ENCODE results near the gene KLHDC3. TPM values are rescaled to one million over a fixed set of nuclear protein-coding genes. Genes with fewer than 3 reads are reported as not detected.

The KLHDC3 gene
- total and polyA plus RNA-seq, 10 of the 15 experiments (the other 5 are each of a cell fraction or from before 2014, with no cell fraction given) = 2.4 to 102 (median 55.4) TPM

DNA sequence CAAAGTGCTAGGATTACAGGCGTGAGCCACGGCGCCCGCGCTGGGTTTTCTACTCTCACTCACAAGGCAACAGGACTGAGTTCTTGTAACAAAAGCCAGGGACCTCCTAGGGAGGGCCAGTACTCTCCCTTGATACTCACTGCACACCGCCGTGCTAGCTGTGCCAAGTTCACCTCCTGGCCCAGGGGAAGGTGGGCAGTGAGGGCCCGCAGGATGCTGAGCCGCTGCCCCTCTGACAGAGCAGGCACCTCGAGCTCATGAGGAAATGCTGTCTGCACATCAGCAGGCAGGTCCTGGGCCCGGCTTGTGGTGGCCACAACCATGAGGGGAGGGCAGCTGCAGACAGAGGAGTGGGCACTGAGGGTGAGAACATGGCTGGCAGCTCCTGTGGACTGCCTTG lies 46.8 kb upstream of the KLHDC3 start (continued):
- no peak for TF ChIP-seq ZBTB4 (CRISPR knock-in tag; IDR thresholded peaks at IDR 0.05)
- no peak for TF ChIP-seq EZH2 (IDR thresholded peaks at IDR 0.05; ENCODE audit: borderline replicate concordance, control insufficient read depth, low read depth, low read length)
- no peak for TF ChIP-seq NFIC (IDR thresholded peaks at IDR 0.05; ENCODE audit: low read depth, low read length)
- no peak for TF ChIP-seq IRF5 (IDR thresholded peaks at IDR 0.05; ENCODE audit: borderline replicate concordance)

GRCh38 chr6:42968126-42968701 lies 45.8 kb upstream of the KLHDC3 start:
- no peaks in the 10 kb centered on the region for H3K9me3 ChIP-seq (replicated peaks; ENCODE audit: control insufficient read depth, insufficient read depth, low read length)
- no TSS peak for BruUV-seq (replicated peaks)
- H3K27ac ChIP-seq (ENCODE audit: control insufficient read depth, insufficient read depth) = no peak overlapping the region
- H3K36me3 ChIP-seq (ENCODE audit: control insufficient read depth in 2 of 2, insufficient read depth in 2 of 2, low read length in 1 of 2) = no peaks in the 10 kb centered on the region; a peak in 3 of 4 replicates
- RAD21 ChIA-PET (ENCODE audit: unreplicated experiment) = no interaction called here
- H3K9ac ChIP-seq (ENCODE audit: control insufficient read depth, insufficient read depth, low read length) = no peak overlapping the region
- no peaks in the 10 kb centered on the region for H3K4me1 ChIP-seq (ENCODE audit: control insufficient read depth, insufficient read depth, low read length)
- in situ Hi-C loops (cut with MboI) (no loop called here), intact Hi-C loops (cut with micrococcal nuclease; ENCODE audit: unreplicated experiment) (no loop called here)
- SMC1A ChIA-PET (ENCODE audit: uncharacterized antibody, unreplicated experiment) = interaction anchor here (1.3 kb wide), 1 partner anchor 16 kb away, joined by 3 read pairs; the partner anchor contains the start of gene PPP2R5D
- 98% methylated on average over 8 of the region's 12 CpGs for WGBS (ENCODE audit: insufficient coverage, insufficient replicate concordance, low lambda C conversion rate, missing lambda C conversion rate)
- no peak for ATAC-seq
- no peak overlapping the region for H3K4me3 ChIP-seq
- POLR2A ChIA-PET = interaction anchor here (0.5 kb wide), 1 partner anchor 54 kb away, joined by 6 read pairs; no protein-coding TSS in a partner anchor
- H3K27me3 ChIP-seq (replicated peaks in 1 of 2; ENCODE audit: control insufficient read depth in 2 of 2, insufficient read depth in 2 of 2, low read length in 1 of 2) = no peaks in the 10 kb centered on the region
- H4K20me1 ChIP-seq (ENCODE audit: control insufficient read depth, insufficient read depth) = no peaks in the 10 kb centered on the region
- no peak overlapping the region for H3K4me2 ChIP-seq (ENCODE audit: control insufficient read depth, insufficient read depth)
- H3K79me2 ChIP-seq (ENCODE audit: control insufficient read depth, insufficient read depth, low read length) = no peaks in the 10 kb centered on the region
- no peak overlapping the region for H2AFZ ChIP-seq (ENCODE audit: control insufficient read depth, low read depth, low read length)
- DNase-seq (ENCODE audit: low read depth, low spot score) = no peak
- CTCF ChIA-PET = interaction anchor here (1.1 kb wide), 1 partner anchor 67 kb away, joined by 4 read pairs; no protein-coding TSS in a partner anchor
- no peak for FAIRE-seq
- TF ChIP-seq NRF1 (conservative IDR thresholded peaks at IDR 0.05; ENCODE audit: low read depth, low read length) = no peak
- TF ChIP-seq, protein P1, sequence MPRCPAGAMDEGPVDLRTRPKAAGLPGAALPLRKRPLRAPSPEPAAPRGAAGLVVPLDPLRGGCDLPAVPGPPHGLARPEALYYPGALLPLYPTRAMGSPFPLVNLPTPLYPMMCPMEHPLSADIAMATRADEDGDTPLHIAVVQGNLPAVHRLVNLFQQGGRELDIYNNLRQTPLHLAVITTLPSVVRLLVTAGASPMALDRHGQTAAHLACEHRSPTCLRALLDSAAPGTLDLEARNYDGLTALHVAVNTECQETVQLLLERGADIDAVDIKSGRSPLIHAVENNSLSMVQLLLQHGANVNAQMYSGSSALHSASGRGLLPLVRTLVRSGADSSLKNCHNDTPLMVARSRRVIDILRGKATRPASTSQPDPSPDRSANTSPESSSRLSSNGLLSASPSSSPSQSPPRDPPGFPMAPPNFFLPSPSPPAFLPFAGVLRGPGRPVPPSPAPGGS (IDR thresholded peaks at IDR 0.05; ENCODE audit: borderline replicate concordance, insufficient read depth, low read depth, low read length, poor library complexity, severe bottlenecking) = no peak
- TF ChIP-seq NFYB (IDR thresholded peaks at IDR 0.05; ENCODE audit: insufficient read depth, low read depth, low read length) = no peak
- no peak for TF ChIP-seq IRF3 (IDR thresholded peaks at IDR 0.05)
- TF ChIP-seq POLR2AphosphoS5 (IDR thresholded peaks at IDR 0.05; ENCODE audit: low read length) = no peak
- no peak for TF ChIP-seq IRF4 (IDR thresholded peaks at IDR 0.05; ENCODE audit: low read depth, low read length)
- no peak for TF ChIP-seq EGR1 (IDR thresholded peaks at IDR 0.05; ENCODE audit: borderline replicate concordance in 1 of 2, low read depth in 2 of 2, low read length in 2 of 2)
- no peak for TF ChIP-seq POLR2AphosphoS2 (IDR thresholded peaks at IDR 0.05; ENCODE audit: low read depth, low read length)

Data from GM12878 (cell line).